Mesothelial cell of epicardium (in vitro differentiated cells): ENCODE results near the gene CCNO. TPM values are rescaled to one million over a fixed set of nuclear protein-coding genes. Genes with fewer than 3 reads are reported as not detected.
A peak's percentile ranks its signal among the peaks of the same experiment; 100 is the strongest.

ENCODE experiments used
- DNase-seq, 2 experiments: peaks; one replicate each; pipeline ENCODE4 v3.0.0; 2021; ENCODE audit warnings: low spot score in 2 of 2; ENCODE audit not compliant: unreplicated experiment in 2 of 2
- H3K27ac Mint-ChIP-seq: 2 replicates; pipeline ENCODE4 v1.8.0; 2021; ENCODE audit warnings: mixed read lengths
- H3K27me3 Mint-ChIP-seq: 2 replicates; pipeline ENCODE4 v1.8.0; 2021; ENCODE audit warnings: low read depth, mixed read lengths
- H3K36me3 Mint-ChIP-seq: 2 replicates; pipeline ENCODE4 v1.8.0; 2021; ENCODE audit warnings: mixed read lengths
- H3K4me1 Mint-ChIP-seq: 2 replicates; pipeline ENCODE4 v1.8.0; 2021; ENCODE audit warnings: mixed read lengths
- H3K4me3 Mint-ChIP-seq: 2 replicates; pipeline ENCODE4 v1.8.0; 2021; ENCODE audit warnings: mild to moderate bottlenecking, moderate library complexity, mixed read lengths
- H3K9me3 Mint-ChIP-seq: 2 replicates; pipeline ENCODE4 v1.8.0; 2021; ENCODE audit warnings: mixed read lengths
- CTCF ChIP-seq: fragments of 200-600 bp; sonication (generic); IDR thresholded peaks from one replicate; pipeline ENCODE4 v1.5.0; 2021; ENCODE audit warnings: antibody characterized with exemption; ENCODE audit not compliant: unreplicated experiment
- total RNA-seq: library from RNA; stranded (reverse); gene quantifications from 3 replicates; pipeline ENCODE4 v1.2.1, GENCODE V29; 2021

CCNO gene, protein sequence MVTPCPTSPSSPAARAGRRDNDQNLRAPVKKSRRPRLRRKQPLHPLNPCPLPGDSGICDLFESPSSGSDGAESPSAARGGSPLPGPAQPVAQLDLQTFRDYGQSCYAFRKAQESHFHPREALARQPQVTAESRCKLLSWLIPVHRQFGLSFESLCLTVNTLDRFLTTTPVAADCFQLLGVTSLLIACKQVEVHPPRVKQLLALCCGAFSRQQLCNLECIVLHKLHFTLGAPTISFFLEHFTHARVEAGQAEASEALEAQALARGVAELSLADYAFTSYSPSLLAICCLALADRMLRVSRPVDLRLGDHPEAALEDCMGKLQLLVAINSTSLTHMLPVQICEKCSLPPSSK
- 0.20 to 0.80 TPM (median 0.45 TPM) in 3 replicates for total RNA-seq

DNA sequence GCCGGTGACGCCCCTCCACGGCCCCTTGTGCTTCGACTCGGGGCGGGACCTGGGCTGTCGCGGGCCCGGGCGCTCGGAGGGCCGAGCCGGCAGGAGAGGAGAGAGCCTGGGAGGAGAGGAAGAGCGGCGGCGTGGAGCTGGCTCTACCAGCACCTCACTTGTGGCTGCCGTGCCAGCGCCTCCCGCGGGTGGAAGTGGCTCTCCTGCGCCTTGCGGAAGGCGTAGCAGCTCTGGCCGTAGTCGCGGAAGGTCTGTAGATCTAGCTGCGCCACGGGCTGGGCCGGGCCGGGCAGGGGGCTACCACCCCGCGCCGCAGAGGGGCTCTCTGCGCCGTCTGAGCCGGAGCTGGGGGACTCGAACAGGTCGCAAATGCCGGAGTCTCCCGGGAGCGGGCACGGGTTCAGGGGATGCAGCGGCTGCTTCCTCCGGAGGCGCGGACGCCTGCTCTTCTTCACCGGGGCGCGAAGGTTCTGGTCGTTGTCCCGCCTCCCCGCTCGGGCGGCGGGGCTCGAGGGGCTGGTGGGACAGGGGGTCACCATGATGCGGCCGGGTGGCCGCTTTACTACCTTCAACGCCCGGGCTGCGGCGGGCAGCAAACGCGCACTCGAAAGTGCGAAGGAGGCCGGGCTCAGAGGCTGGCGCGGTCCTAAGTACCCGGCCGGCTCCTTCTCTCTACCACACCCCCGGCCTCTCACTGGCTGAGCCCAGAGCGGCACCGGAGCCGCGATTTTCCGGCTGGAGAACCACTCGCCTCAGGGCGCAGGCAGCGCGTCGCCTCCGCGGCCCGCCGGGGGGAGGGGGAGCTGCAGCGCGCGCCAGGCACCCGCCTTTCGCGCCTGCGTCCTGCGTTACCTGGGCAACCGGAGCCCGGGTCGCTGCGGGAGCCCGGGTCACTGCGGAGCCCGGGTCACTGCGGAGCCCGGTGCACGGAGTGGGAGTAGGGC is at the start of gene CCNO:
Gene CCNO (minus strand): TSS at position 624 of the 944 bp plus-strand sequence. CDS start 85 bp downstream, at position 539.
- TF ChIP-seq CTCF = no peak
- no peaks in the 10 kb centered on the region for H3K36me3 Mint-ChIP-seq
- H3K4me3 Mint-ChIP-seq = peak within 1 kb of the TSS; percentile 78
- DNase-seq = peak; percentile 42 to 71
- H3K4me1 Mint-ChIP-seq = peaks cover 28% of the 10 kb centered on the region
- no peaks in the 10 kb centered on the region for H3K9me3 Mint-ChIP-seq
- peaks cover 85% of the 10 kb centered on the region for H3K27me3 Mint-ChIP-seq
- peak within 1 kb of the TSS; percentile 39 for H3K27ac Mint-ChIP-seq

GRCh38 chr5:55278778-55279177 is 45.4 kb upstream of the CCNO start:
- Mint-ChIP-seq H3K4me1 (no peaks in the 10 kb centered on the region), H3K27ac (no peak overlapping the region), H3K36me3 (peaks cover 37% of the 10 kb centered on the region), H3K9me3 (no peaks in the 10 kb centered on the region), H3K27me3 (no peaks in the 10 kb centered on the region), H3K4me3 (no peak overlapping the region)
- no peak for TF ChIP-seq CTCF
- DNase-seq = no peak

DNA sequence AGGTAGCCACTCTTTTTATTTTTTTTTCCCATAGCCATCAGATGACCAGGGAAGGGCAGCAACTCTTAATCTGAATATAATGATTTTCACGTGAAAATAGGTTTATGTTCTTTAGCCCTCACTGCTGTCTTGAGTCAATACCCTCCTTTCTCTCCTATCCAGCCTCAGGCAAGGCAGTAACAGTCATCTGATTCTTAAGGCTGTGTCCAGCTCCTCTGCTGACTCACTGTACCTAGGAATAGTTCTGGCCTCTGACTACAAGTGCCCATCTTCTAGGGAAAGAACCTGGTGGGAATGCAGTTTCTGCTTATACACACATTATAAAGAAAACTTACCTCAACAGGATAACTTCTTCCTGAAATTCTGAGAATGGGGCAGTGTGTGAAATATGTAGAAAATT is 43.4 kb upstream of the CCNO start:
- H3K4me1 Mint-ChIP-seq = no peaks in the 10 kb centered on the region
- DNase-seq = no peak
- peaks cover 37% of the 10 kb centered on the region for H3K36me3 Mint-ChIP-seq
- H3K4me3 Mint-ChIP-seq = no peak overlapping the region
- no peaks in the 10 kb centered on the region for H3K9me3 Mint-ChIP-seq
- no peaks in the 10 kb centered on the region for H3K27me3 Mint-ChIP-seq
- H3K27ac Mint-ChIP-seq = no peak overlapping the region
- TF ChIP-seq CTCF = no peak

GRCh38 chr5:55258339-55258738 is 24.9 kb upstream of the CCNO start:
- Mint-ChIP-seq H3K4me3 (no peak overlapping the region), H3K27ac (no peak overlapping the region), H3K9me3 (no peaks in the 10 kb centered on the region), H3K36me3 (peaks cover 28% of the 10 kb centered on the region), H3K4me1 (no peaks in the 10 kb centered on the region), H3K27me3 (no peaks in the 10 kb centered on the region)
- no peak for DNase-seq
- no peak for TF ChIP-seq CTCF

- H3K9me3 Mint-ChIP-seq = no peaks in the 10 kb centered on the region
- H3K27me3 Mint-ChIP-seq = no peaks in the 10 kb centered on the region
- H3K4me3 Mint-ChIP-seq = no peak overlapping the region
- H3K4me1 Mint-ChIP-seq = no peaks in the 10 kb centered on the region
- H3K36me3 Mint-ChIP-seq = peaks cover 15% of the 10 kb centered on the region
- H3K27ac Mint-ChIP-seq = no peak overlapping the region
- TF ChIP-seq CTCF = no peak
- DNase-seq = no peak
Observed at GRCh38 chr5:55254802-55255201, 21.4 kb upstream of the CCNO start.
